Stomach (tissue), 9 donors: Measurements from ENCODE around the gene COL13A1. TPM values are rescaled to one million over a fixed set of nuclear protein-coding genes. Genes with fewer than 3 reads are reported as not detected.

Experiments used
- DNase-seq, 2 donors: peaks; one replicate each; pipeline versions ENCODE4 v3.0.0 to v3.0.0-alpha.2; 2013 to 2019
- H3K27ac ChIP-seq, 5 donors: fragments of 200-600 bp in 4 of 5; sonication (generic) in 4 of 5; one replicate each; pipeline ENCODE4 v1.5.1; 2013 to 2019; ENCODE audit warnings: mild to moderate bottlenecking in 1 of 5, moderate library complexity in 1 of 5
- H3K27me3 ChIP-seq, 3 donors: fragments of 200-600 bp; sonication (generic); one replicate each; pipeline ENCODE4 v1.5.1; 2017 to 2019; ENCODE audit warnings: mixed run types in 1 of 3
- H3K36me3 ChIP-seq, 4 donors: fragments of 200-600 bp; sonication (generic); 1 replicate in 3 of 4; 2 replicates in 1 of 4; pipeline ENCODE4 v1.5.1; 2016 to 2019
- H3K4me1 ChIP-seq, 4 donors: fragments of 200-600 bp; sonication (generic); one replicate each; pipeline ENCODE4 v1.5.1; 2016 to 2019
- H3K4me3 ChIP-seq, 4 donors: fragments of 200-600 bp; sonication (generic) in 3 of 4; one replicate each; pipeline ENCODE4 v1.5.1; 2016 to 2019; ENCODE audit warnings: mild to moderate bottlenecking in 1 of 4
- H3K9me3 ChIP-seq, 4 donors: fragments of 200-600 bp; sonication (generic); one replicate each; pipeline ENCODE4 v1.5.1; 2016 to 2019
- EP300 ChIP-seq: sonication (generic); formaldehyde crosslinking; IDR thresholded peaks from one replicate; pipeline ENCODE4 v1.6.1; 2017; ENCODE audit warnings: antibody characterized with exemption
- POLR2A ChIP-seq, 4 donors: fragments of 450-650 bp; IDR thresholded peaks; one replicate each; pipeline ENCODE4 v1.6.1; 2016; ENCODE audit warnings: antibody characterized with exemption in 4 of 4, control low read depth in 2 of 4, mild to moderate bottlenecking in 1 of 4, moderate library complexity in 1 of 4
- POLR2AphosphoS5 ChIP-seq, 3 donors: sonication (generic); formaldehyde crosslinking; IDR thresholded peaks; one replicate each; pipeline ENCODE4 v1.6.1; 2016; ENCODE audit warnings: antibody characterized with exemption in 3 of 3
- WGBS, 5 donors: extraction: QIAGEN DNeasy Blood & Tissue Kit in 3 of 5; methylation state at CpG; one replicate each; pipeline versions ENCODE4 v1.1.5 to v1.1.7; 2013 to 2018; 5-methylcytosine and 5-hydroxymethylcytosine counted together
- intact Hi-C: fragments of 100-400 bp; cut with DNase I; formaldehyde crosslinking; loops from one replicate; pipeline ENCODE4 v1.15.1; 2023; ENCODE audit warnings: low total_unique reads
- polyA plus RNA-seq, 3 donors: library from polyadenylated mRNA; stranded (reverse); fragments of 200-250 nt; gene quantifications; one replicate each; pipeline ENCODE4 v1.2.3, GENCODE V29; 2013
- total RNA-seq, 5 donors: library from RNA; depleted of rRNA; stranded (reverse); fragments of >200 nt; gene quantifications; one replicate each; pipeline versions ENCODE4 v1.1.0 to v1.2.3, GENCODE V29; 2014 to 2016
- TF ChIP-seq, protein P1 (sequence below), 7 experiments: fragments of 450-650 bp in 4 of 7; fragments of 200-600 bp in 3 of 7; sonication (generic) in 3 of 7; IDR thresholded peaks; one replicate each; pipeline ENCODE4 v1.5.1; 2016 to 2019; ENCODE audit warnings: antibody characterized with exemption in 7 of 7, control low read depth in 2 of 7, mild to moderate bottlenecking in 1 of 7
- donor health status: healthy with polysubstance abuse.
- donor health status: Bipolar disorder and iron deficiency.
- donor health status: healthy.

COL13A1 gene
- total and polyA plus RNA-seq, 8 donors, result 0.58 to 9.9 (median 6.9) TPM

DNA sequence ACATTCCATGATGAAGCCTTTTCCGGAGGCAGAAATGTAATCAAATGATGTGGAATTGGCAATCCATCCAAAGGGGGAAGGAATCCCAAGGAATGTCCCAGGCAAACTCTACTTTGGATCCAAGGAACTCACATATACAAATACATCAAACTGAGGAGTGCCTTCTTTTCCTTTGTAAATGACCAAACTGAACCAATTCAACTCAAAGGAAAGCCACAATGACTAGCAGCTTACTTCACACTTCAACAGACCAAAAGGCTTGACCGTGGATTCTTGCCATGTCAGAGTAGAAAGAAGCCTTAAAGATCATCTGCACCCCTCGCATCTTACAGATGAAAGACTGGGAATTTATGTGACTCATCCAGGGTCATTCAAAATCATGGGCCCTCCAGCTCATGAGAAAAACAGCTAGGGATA, 171.3 kb downstream of the COL13A1 start:
- peaks cover 0 to under 1% (median 0%) of the 10 kb centered on the region in 3 donors for H3K27me3 ChIP-seq
- H3K9me3 ChIP-seq, result peaks cover 0 to 9% (median 0%) of the 10 kb centered on the region in 4 donors
- 73 to 81% (median 79%) methylated on average over 3 of the region's 3 CpGs for WGBS, 5 donors
- intact Hi-C loops, result no loop called here
- no peak overlapping the region for H3K27ac ChIP-seq
- DNase-seq, result no peak
- H3K4me1 ChIP-seq, result peaks cover 0 to 13% (median 3%) of the 10 kb centered on the region in 4 donors
- no peak overlapping the region for H3K4me3 ChIP-seq
- H3K36me3 ChIP-seq, result no peaks in the 10 kb centered on the region
- TF ChIP-seq, protein P1, sequence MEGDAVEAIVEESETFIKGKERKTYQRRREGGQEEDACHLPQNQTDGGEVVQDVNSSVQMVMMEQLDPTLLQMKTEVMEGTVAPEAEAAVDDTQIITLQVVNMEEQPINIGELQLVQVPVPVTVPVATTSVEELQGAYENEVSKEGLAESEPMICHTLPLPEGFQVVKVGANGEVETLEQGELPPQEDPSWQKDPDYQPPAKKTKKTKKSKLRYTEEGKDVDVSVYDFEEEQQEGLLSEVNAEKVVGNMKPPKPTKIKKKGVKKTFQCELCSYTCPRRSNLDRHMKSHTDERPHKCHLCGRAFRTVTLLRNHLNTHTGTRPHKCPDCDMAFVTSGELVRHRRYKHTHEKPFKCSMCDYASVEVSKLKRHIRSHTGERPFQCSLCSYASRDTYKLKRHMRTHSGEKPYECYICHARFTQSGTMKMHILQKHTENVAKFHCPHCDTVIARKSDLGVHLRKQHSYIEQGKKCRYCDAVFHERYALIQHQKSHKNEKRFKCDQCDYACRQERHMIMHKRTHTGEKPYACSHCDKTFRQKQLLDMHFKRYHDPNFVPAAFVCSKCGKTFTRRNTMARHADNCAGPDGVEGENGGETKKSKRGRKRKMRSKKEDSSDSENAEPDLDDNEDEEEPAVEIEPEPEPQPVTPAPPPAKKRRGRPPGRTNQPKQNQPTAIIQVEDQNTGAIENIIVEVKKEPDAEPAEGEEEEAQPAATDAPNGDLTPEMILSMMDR (IDR thresholded peaks at IDR 0.05), result no peak
- TF ChIP-seq POLR2AphosphoS5 (IDR thresholded peaks at IDR 0.05), result peak in 1 of 3 donors; percentile 13

- TF ChIP-seq EP300 (no peak), POLR2A (IDR thresholded peaks at IDR 0.05) (no peak), POLR2AphosphoS5 (IDR thresholded peaks at IDR 0.05) (no peak)
- TF ChIP-seq, protein P1 (IDR thresholded peaks at IDR 0.05), result no peak
- intact Hi-C loops, result no loop called here
- Histone ChIP-seq H3K27ac (no peak overlapping the region), H3K4me1 (peaks cover 0 to 13% (median 3%) of the 10 kb centered on the region in 4 donors), H3K36me3 (no peaks in the 10 kb centered on the region), H3K27me3 (peaks cover 0 to 5% (median 0%) of the 10 kb centered on the region in 3 donors), H3K4me3 (no peak overlapping the region), H3K9me3 (peaks cover 0 to 15% (median 0%) of the 10 kb centered on the region in 4 donors)
- no peak for DNase-seq
Measured at GRCh38 chr10:69973678-69974077, 172.0 kb downstream of the COL13A1 start.

DNA sequence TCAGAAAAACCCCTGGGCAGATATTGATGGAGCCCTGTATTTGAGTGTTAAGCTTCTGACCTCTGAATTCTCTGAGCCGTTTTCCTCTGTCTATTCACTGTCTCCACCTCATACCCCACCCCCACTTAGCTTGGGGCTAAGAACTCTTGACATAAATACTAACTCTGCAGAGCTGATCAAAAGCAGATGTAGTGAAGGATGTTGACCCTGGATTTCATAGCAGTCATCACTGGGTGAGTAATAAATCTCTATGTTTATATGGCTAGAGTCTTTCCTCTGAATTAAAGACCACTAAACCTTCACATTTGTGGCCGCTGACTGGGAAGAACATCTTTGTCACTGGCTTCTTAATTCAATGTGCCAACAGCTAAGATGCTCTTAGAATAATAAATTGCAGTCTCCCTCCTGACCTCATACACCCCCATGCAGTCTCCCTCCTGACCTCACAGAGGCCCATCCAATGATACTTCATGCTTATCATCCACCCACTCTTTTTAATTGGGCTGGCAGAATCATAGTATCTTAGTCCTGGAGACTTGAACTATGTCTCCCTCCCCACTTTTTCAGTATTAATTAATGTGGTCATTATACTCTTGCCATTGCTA, 172.9 kb downstream of the COL13A1 start:
- DNase-seq, result no peak
- peaks cover 0 to 10% (median 0%) of the 10 kb centered on the region in 3 donors for H3K27me3 ChIP-seq
- H3K4me1 ChIP-seq, result peaks cover 0 to 13% (median 3%) of the 10 kb centered on the region in 4 donors
- 33 to 44% (median 42%) methylated on average over 2 of the region's 2 CpGs for WGBS, 5 donors
- no peak overlapping the region for H3K27ac ChIP-seq
- H3K4me3 ChIP-seq, result no peak overlapping the region
- H3K36me3 ChIP-seq, result no peaks in the 10 kb centered on the region
- intact Hi-C loops, result no loop called here
- H3K9me3 ChIP-seq, result peaks cover 0 to 17% (median 2%) of the 10 kb centered on the region in 4 donors
- TF ChIP-seq POLR2AphosphoS5 (IDR thresholded peaks at IDR 0.05), result peak in 1 of 3 donors; percentile 6
- TF ChIP-seq POLR2A (IDR thresholded peaks at IDR 0.05), result no peak

DNA sequence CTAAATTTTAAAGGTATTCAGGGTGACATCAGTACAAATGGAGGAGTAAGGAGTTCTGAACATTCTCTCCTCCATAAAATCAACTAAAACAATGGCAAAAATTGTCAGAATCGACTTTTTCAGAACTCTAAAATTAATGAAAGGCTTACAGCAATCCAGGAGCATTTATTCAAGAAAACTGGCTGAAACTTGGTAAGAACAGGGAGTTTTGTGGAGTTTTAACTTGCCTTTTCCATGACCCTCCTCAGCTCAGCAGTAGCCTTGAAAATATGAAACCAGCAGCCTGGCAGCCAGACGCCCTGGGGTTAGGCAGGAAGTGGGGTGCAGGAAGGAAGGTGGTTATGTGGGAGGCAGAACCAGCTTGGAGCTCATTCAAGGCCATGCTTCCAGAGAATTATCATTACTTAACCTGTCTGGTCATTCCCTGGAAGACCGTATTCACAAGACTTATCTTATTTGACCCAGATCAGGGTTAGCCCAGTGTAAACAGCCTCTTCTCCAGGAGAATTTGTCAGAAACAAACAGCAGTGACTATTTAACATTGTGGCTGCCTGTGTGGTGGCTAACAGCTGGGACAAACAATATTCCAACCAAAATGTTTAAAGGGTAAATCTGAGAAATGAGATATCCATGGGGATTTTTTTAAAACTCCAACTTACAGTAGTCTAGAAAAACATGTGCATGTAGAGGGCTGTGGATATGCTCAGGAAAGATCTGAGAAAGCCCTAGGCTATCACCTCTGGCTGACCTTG, 175.3 kb downstream of the COL13A1 start:
- H3K4me1 ChIP-seq, result peaks cover 0 to 13% (median 3%) of the 10 kb centered on the region in 4 donors
- no peak overlapping the region for H3K27ac ChIP-seq
- 32 to 49% (median 45%) methylated on average over 3 of the region's 3 CpGs for WGBS, 5 donors
- intact Hi-C loops, result no loop called here
- no peak for DNase-seq
- no peak overlapping the region for H3K4me3 ChIP-seq
- H3K36me3 ChIP-seq, result no peaks in the 10 kb centered on the region
- peaks cover 0 to 38% (median 22%) of the 10 kb centered on the region in 4 donors for H3K9me3 ChIP-seq
- TF ChIP-seq, protein P1 (IDR thresholded peaks at IDR 0.05), result no peak
- no peak for TF ChIP-seq POLR2AphosphoS5 (IDR thresholded peaks at IDR 0.05)
- TF ChIP-seq POLR2A (IDR thresholded peaks at IDR 0.05), result no peak
- no peak for TF ChIP-seq EP300
- peaks cover 0 to 25% (median 0%) of the 10 kb centered on the region in 3 donors for H3K27me3 ChIP-seq
